Measurements from ENCODE around the gene PREP.

DNA sequence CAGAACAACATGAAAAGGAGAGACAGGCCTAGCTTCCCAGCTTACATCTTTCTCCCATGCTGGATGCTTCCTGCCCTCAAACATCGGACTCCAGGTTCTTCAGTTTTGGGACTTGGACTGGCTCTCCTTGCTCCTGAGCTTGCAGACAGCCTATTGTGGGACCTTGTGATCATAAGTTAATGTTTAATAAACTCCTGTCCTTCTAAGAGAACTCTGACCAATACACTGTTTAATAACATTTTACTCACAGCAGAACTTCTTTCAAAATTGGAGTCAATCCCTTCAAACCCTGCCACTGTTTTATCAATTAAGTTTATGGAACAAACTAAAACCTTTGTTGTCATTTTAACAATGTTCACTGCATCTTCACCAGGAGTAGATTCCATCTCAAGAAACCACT is 111.4 kb downstream of the PREP start:
- TF ChIP-seq POLR2A (IDR thresholded peaks at IDR 0.05; ENCODE audit: low read depth, low read length) (no peak), TAF1 (IDR thresholded peaks at IDR 0.05; ENCODE audit: low read depth, low read length) (no peak), POLR2AphosphoS5 (IDR thresholded peaks at IDR 0.05; ENCODE audit: low read depth, low read length) (no peak), PAX5 (IDR thresholded peaks at IDR 0.05; ENCODE audit: insufficient read depth, low read length, severe bottlenecking) (no peak), POU2F2 (IDR thresholded peaks at IDR 0.05; ENCODE audit: low read depth, low read length) (no peak)
